Aorta (tissue), 5 donors: ENCODE results near the gene XXYLT1. TPM values are rescaled to one million over a fixed set of nuclear protein-coding genes. Genes with fewer than 3 reads are reported as not detected.

ENCODE experiments used
- ATAC-seq: fragments of 200-7000 bp; cut with Tn5 transposase; one replicate; pipeline ENCODE4 v1.9.1; 2022; ENCODE audit warnings: moderate library complexity; ENCODE audit not compliant: low FRiP score
- DNase-seq, 2 donors: peaks; one replicate each; pipeline ENCODE4 v3.0.0-alpha.2; 2020
- H3K27ac ChIP-seq, 2 donors: one replicate each; pipeline ENCODE4 v1.5.1; 2013; ENCODE audit warnings: low read length in 2 of 2, mild to moderate bottlenecking in 2 of 2, moderate library complexity in 2 of 2, control low read depth in 1 of 2, inconsistent platforms in 1 of 2, low read depth in 1 of 2
- H3K27me3 ChIP-seq, 2 donors: one replicate each; pipeline ENCODE4 v1.6.1; 2013; ENCODE audit warnings: control low read depth in 1 of 2, low read length in 1 of 2, mild to moderate bottlenecking in 1 of 2, moderate library complexity in 1 of 2; ENCODE audit not compliant: insufficient read depth in 2 of 2, control insufficient read depth in 1 of 2
- H3K36me3 ChIP-seq, 2 donors: one replicate each; pipeline ENCODE4 v1.6.1; 2013; ENCODE audit warnings: control low read depth in 1 of 2, low read length in 1 of 2, mild to moderate bottlenecking in 1 of 2; ENCODE audit not compliant: insufficient read depth in 2 of 2, control insufficient read depth in 1 of 2
- H3K4me1 ChIP-seq, 2 donors: one replicate each; pipeline ENCODE4 v1.6.1; 2013; ENCODE audit warnings: low read length in 2 of 2, control low read depth in 1 of 2, mild to moderate bottlenecking in 1 of 2, moderate library complexity in 1 of 2; ENCODE audit not compliant: insufficient read depth in 2 of 2, control insufficient read depth in 1 of 2
- H3K4me3 ChIP-seq, 2 donors: one replicate each; pipeline ENCODE4 v1.5.1; 2013; ENCODE audit warnings: low read length in 2 of 2, control low read depth in 1 of 2, mild to moderate bottlenecking in 1 of 2
- H3K9me3 ChIP-seq: one replicate; pipeline ENCODE4 v1.6.1; 2013; ENCODE audit warnings: mild to moderate bottlenecking, low read length; ENCODE audit not compliant: control insufficient read depth
- WGBS, 2 donors: extraction: QIAGEN DNeasy Blood & Tissue Kit; methylation state at CpG; one replicate each; pipeline ENCODE4 v1.1.7; 2013; 5-methylcytosine and 5-hydroxymethylcytosine counted together
- intact Hi-C, 2 donors: fragments of 100-400 bp; cut with DNase I; formaldehyde crosslinking; loops; one replicate each; pipeline versions ENCODE4 v1.14.2 to v1.15.0; 2022
- polyA plus RNA-seq, 2 donors: library from polyadenylated mRNA; stranded (reverse); fragments of 200-250 nt; gene quantifications; one replicate each; pipeline ENCODE4 v1.2.3, GENCODE V29; 2013
- total RNA-seq, 2 donors: library from RNA; stranded (reverse); fragmentation: NEBNext Ultra II Directional; extraction: Animal tissue kit (Norgen Biotek cat#: 25700); gene quantifications; one replicate each; pipeline ENCODE4 v1.2.1, GENCODE V29; 2021
- donor health status: healthy with polysubstance abuse.
- donor health status: Bipolar disorder and iron deficiency.
- donor health status: DM: no; HTN: no; CAD: no.
- donor health status: DM: no; HTN: no; CAD: no.
- donor health status: DM: yes; HTN: yes; CAD: no.

The XXYLT1 gene
- total and polyA plus RNA-seq, 4 donors, result 2.3 to 15.0 (median 6.9) TPM

GRCh38 chr3:195270079-195270816 lies 711 bp downstream of the XXYLT1 start:
- peak overlapping the region; percentile 58 to 75 for H3K4me3 ChIP-seq
- DNase-seq (peak; percentile 67 to 78), ATAC-seq (peak; percentile 33)
- 0 to 1% methylated on average over 52 of the region's 52 CpGs for WGBS, 2 donors
- intact Hi-C loops, result loop anchor here (2.0 to 10.0 kb wide), 2 partner anchors 175 to 253 kb away; partner anchors contain the start of gene ACAP2 (in 1 of the 2)
- no peaks in the 10 kb centered on the region for H3K27me3 ChIP-seq
- no peaks in the 10 kb centered on the region for H3K36me3 ChIP-seq
- H3K9me3 ChIP-seq, result no peaks in the 10 kb centered on the region
- H3K27ac ChIP-seq, result peak overlapping the region in 1 of 2 donors; percentile 18
- no peaks in the 10 kb centered on the region for H3K4me1 ChIP-seq

GRCh38 chr3:195269375-195270078 lies 1.4 kb downstream of the XXYLT1 start:
- intact Hi-C loops, result loop anchor here (2.0 to 10.0 kb wide), 3 partner anchors 115 to 253 kb away; partner anchors contain the start of gene ACAP2 (in 1 of the 2)
- Histone ChIP-seq H3K4me3 (no peak overlapping the region), H3K27me3 (no peaks in the 10 kb centered on the region), H3K36me3 (no peaks in the 10 kb centered on the region), H3K27ac (no peak overlapping the region), H3K4me1 (no peaks in the 10 kb centered on the region), H3K9me3 (no peaks in the 10 kb centered on the region)
- ATAC-seq, result no peak
- no peak for DNase-seq
- 85 to 86% methylated on average over 5 of the region's 5 CpGs for WGBS, 2 donors

- intact Hi-C loops, result loop anchor here in 1 of 2 donors (10.0 kb wide), 1 partner anchor 114 kb away; no protein-coding TSS in a partner anchor
- no peaks in the 10 kb centered on the region for H3K9me3 ChIP-seq
- ATAC-seq (no peak), DNase-seq (peak in 1 of 2 donors; percentile 42)
- H3K4me3 ChIP-seq, result no peak overlapping the region
- H3K27ac ChIP-seq, result no peak overlapping the region
- no peaks in the 10 kb centered on the region for H3K36me3 ChIP-seq
- no peaks in the 10 kb centered on the region for H3K4me1 ChIP-seq
- WGBS, 2 donors, result 97% methylated on average over 11 of the region's 11 CpGs
- H3K27me3 ChIP-seq, result no peaks in the 10 kb centered on the region
Measured at GRCh38 chr3:195268576-195269309, 2.2 kb downstream of the XXYLT1 start.

GRCh38 chr3:195267096-195267495 lies 3.9 kb downstream of the XXYLT1 start:
- WGBS, 2 donors, result 86 to 87% methylated on average over 3 of the region's 3 CpGs
- no peak overlapping the region for H3K4me3 ChIP-seq
- no peak overlapping the region for H3K27ac ChIP-seq
- intact Hi-C loops, result loop anchor here in 1 of 2 donors (10.0 kb wide), 1 partner anchor 112 kb away; no protein-coding TSS in a partner anchor
- no peaks in the 10 kb centered on the region for H3K9me3 ChIP-seq
- ATAC-seq, result no peak
- no peaks in the 10 kb centered on the region for H3K27me3 ChIP-seq
- DNase-seq, result no peak
- H3K36me3 ChIP-seq, result no peaks in the 10 kb centered on the region
- no peaks in the 10 kb centered on the region for H3K4me1 ChIP-seq

GRCh38 chr3:195266428-195266827 lies 4.5 kb downstream of the XXYLT1 start:
- DNase-seq (peak in 1 of 2 donors; percentile 35), ATAC-seq (no peak)
- Histone ChIP-seq H3K9me3 (no peaks in the 10 kb centered on the region), H3K4me1 (no peaks in the 10 kb centered on the region), H3K27ac (no peak overlapping the region), H3K27me3 (no peaks in the 10 kb centered on the region), H3K4me3 (no peak overlapping the region), H3K36me3 (no peaks in the 10 kb centered on the region)
- WGBS, 2 donors, result 94 to 98% methylated on average over 5 of the region's 5 CpGs
- intact Hi-C loops, result loop anchor here in 1 of 2 donors (10.0 kb wide), 1 partner anchor 112 kb away; no protein-coding TSS in a partner anchor

GRCh38 chr3:195265363-195265976 lies 5.5 kb downstream of the XXYLT1 start:
- Histone ChIP-seq H3K27ac (no peak overlapping the region), H3K4me1 (no peaks in the 10 kb centered on the region), H3K9me3 (no peaks in the 10 kb centered on the region), H3K27me3 (no peaks in the 10 kb centered on the region), H3K36me3 (no peaks in the 10 kb centered on the region), H3K4me3 (no peak overlapping the region)
- ATAC-seq (no peak), DNase-seq (peak in 1 of 2 donors; percentile 41)
- intact Hi-C loops, result loop anchor here in 1 of 2 donors (10.0 kb wide), 1 partner anchor 111 kb away; no protein-coding TSS in a partner anchor
- 94 to 95% methylated on average over 13 of the region's 13 CpGs for WGBS, 2 donors

GRCh38 chr3:195263925-195264600 lies 6.9 kb downstream of the XXYLT1 start:
- Histone ChIP-seq H3K9me3 (no peaks in the 10 kb centered on the region), H3K27me3 (no peaks in the 10 kb centered on the region), H3K27ac (no peak overlapping the region), H3K4me3 (no peak overlapping the region), H3K4me1 (no peaks in the 10 kb centered on the region), H3K36me3 (no peaks in the 10 kb centered on the region)
- intact Hi-C loops, result loop anchor here (5.0 to 10.0 kb wide), 3 partner anchors 109 to 162 kb away; no protein-coding TSS in a partner anchor
- 93 to 95% methylated on average over 10 of the region's 10 CpGs for WGBS, 2 donors
- ATAC-seq, result no peak
- peak in 1 of 2 donors; percentile 47 for DNase-seq
